K562 (cell line): ENCODE measurements around the gene MYL12A. TPM values are rescaled to one million over a fixed set of nuclear protein-coding genes. Genes with fewer than 3 reads are reported as not detected.
A peak's percentile ranks its signal among the peaks of the same experiment; 100 is the strongest.

Experiments used
- ARID2 ChIP-seq: fragments of 450-650 bp; IDR thresholded peaks from 2 replicates; pipeline ENCODE4 v1.6.1; 2017; ENCODE audit warnings: antibody characterized with exemption, mild to moderate bottlenecking
- BCOR ChIP-seq: fragments of 450-650 bp; IDR thresholded peaks from 2 replicates; pipeline ENCODE4 v1.6.1; 2016
- CEBPB ChIP-seq: fragments of 450-650 bp; IDR thresholded peaks from 2 replicates; pipeline ENCODE4 v1.6.1; 2016; ENCODE audit warnings: missing genetic modification characterization, missing compliant biosample characterization
- ETV1 ChIP-seq: fragments of 450-650 bp; conservative IDR thresholded peaks from 2 replicates; pipeline ENCODE4 v1.6.1; 2016; ENCODE audit warnings: missing genetic modification characterization, control low read depth, low read depth, missing compliant biosample characterization
- FOS ChIP-seq: IDR thresholded peaks from 3 replicates; pipeline ENCODE4 v1.6.1; 2011; ENCODE audit not compliant: insufficient read length; ENCODE audit errors: extremely low read depth
- FOXM1 ChIP-seq, 2 experiments: fragments of 450-650 bp in 1 of 2; sonication (generic) in 1 of 2; formaldehyde crosslinking in 1 of 2; IDR thresholded peaks; 2 replicates each; pipeline versions ENCODE4 v1.6.1 to v1.9.0; 2017 to 2022; ENCODE audit warnings: low read depth in 2 of 2, mild to moderate bottlenecking in 2 of 2, missing genetic modification reagents in 1 of 2, moderate library complexity in 1 of 2
- HMG20B ChIP-seq: fragments of 250-450 bp; sonication (Bioruptor Pico); IDR thresholded peaks from 2 replicates; pipeline ENCODE4 v1.5.0; 2021; ENCODE audit warnings: mild to moderate bottlenecking
- KDM1A ChIP-seq, 2 experiments: fragments of 450-650 bp; IDR thresholded peaks; 2 replicates each; pipeline ENCODE4 v1.6.1; 2016; ENCODE audit warnings: mild to moderate bottlenecking in 2 of 2
- KDM5B ChIP-seq: fragments of 200-600 bp; sonication (generic); IDR thresholded peaks from 2 replicates; pipeline ENCODE4 v1.6.1; 2012; ENCODE audit warnings: low read depth, mild to moderate bottlenecking, moderate library complexity, low read length, control low read depth, inconsistent platforms; ENCODE audit not compliant: insufficient replicate concordance
- NELFE ChIP-seq: IDR thresholded peaks from 2 replicates; pipeline ENCODE4 v1.6.1; 2011; ENCODE audit warnings: mild to moderate bottlenecking; ENCODE audit not compliant: insufficient read depth, insufficient read length
- NFYB ChIP-seq: IDR thresholded peaks from 2 replicates; pipeline ENCODE4 v1.6.1; 2011; ENCODE audit warnings: mild to moderate bottlenecking, moderate library complexity; ENCODE audit not compliant: insufficient read length; ENCODE audit errors: extremely low read depth
- PCBP2 ChIP-seq: fragments of 200-400 bp; formaldehyde crosslinking; IDR thresholded peaks from 2 replicates; pipeline ENCODE4 v1.6.1; 2018; ENCODE audit warnings: low read length, low read depth, mild to moderate bottlenecking, moderate library complexity; ENCODE audit not compliant: poor library complexity, severe bottlenecking
- POLR2AphosphoS2 ChIP-seq: IDR thresholded peaks from 2 replicates; pipeline ENCODE4 v1.6.1; 2012; ENCODE audit warnings: low read length, improper control_type of control experiment
- SMAD2 ChIP-seq: fragments of 150-350 bp; IDR thresholded peaks from 2 replicates; pipeline ENCODE4 v1.6.1; 2014; ENCODE audit warnings: low read depth, mild to moderate bottlenecking, low read length
- ZNF184 ChIP-seq: sonication (generic); formaldehyde crosslinking; IDR thresholded peaks from 2 replicates; pipeline ENCODE4 v1.5.0; 2020; ENCODE audit warnings: missing genetic modification reagents
- ZNF830 ChIP-seq: fragments of 250-450 bp; sonication (Bioruptor Pico); IDR thresholded peaks from 2 replicates; pipeline ENCODE4 v1.5.0; 2021; ENCODE audit warnings: mild to moderate bottlenecking
- polyA plus RNA-seq, 8 experiments: library from polyadenylated mRNA; depleted of rRNA in 4 of 8; stranded (reverse) in 5 of 8; unstranded in 3 of 8; fragments of >200 nt; fragmentation: Nextera tagmentation in 2 of 8; fragmentation: Illumina TruSeq in 1 of 8; extraction: Ambion mirVana in 2 of 8; extraction: Trizol in 1 of 8; gene quantifications; 2 replicates each; pipeline versions ENCODE4 v1.2.1 to v1.2.3, GENCODE V29; 2011 to 2014; ENCODE audit warnings: inconsistent platforms in 1 of 8, missing spikeins in 1 of 8
- total RNA-seq, 7 experiments: library from RNA; depleted of rRNA in 6 of 7; stranded (reverse); fragments of >200 nt in 6 of 7; fragmentation: Illumina TruSeq in 2 of 7; extraction: Trizol in 2 of 7; gene quantifications; 2 replicates each; pipeline versions ENCODE4 v1.2.1 to v1.2.3, GENCODE V29; 2011 to 2021; ENCODE audit warnings: low replicate concordance in 1 of 7
- TF ChIP-seq, protein P1 (sequence below), 2 experiments: IDR thresholded peaks in 1 of 2; conservative IDR thresholded peaks in 1 of 2; 2 replicates each; pipeline ENCODE4 v1.6.1; 2016; ENCODE audit warnings: low read depth in 2 of 2, mild to moderate bottlenecking in 1 of 2, missing compliant biosample characterization in 1 of 2, missing genetic modification characterization in 1 of 2, moderate library complexity in 1 of 2
- TF ChIP-seq, protein P2 (sequence below), 2 experiments: fragments of 450-650 bp in 1 of 2; sonication (generic) in 1 of 2; formaldehyde crosslinking in 1 of 2; IDR thresholded peaks in 1 of 2; conservative IDR thresholded peaks in 1 of 2; 2 replicates each; pipeline versions ENCODE4 v1.6.1 to v1.8.1; 2016 to 2023; ENCODE audit warnings: mild to moderate bottlenecking in 2 of 2, moderate library complexity in 2 of 2, inconsistent platforms in 1 of 2, missing genetic modification reagents in 1 of 2
- TF ChIP-seq, protein P3 (sequence below): sonication (generic); formaldehyde crosslinking; IDR thresholded peaks from 2 replicates; pipeline ENCODE4 v1.8.0; 2022; ENCODE audit warnings: missing genetic modification reagents, mild to moderate bottlenecking, borderline replicate concordance

The MYL12A gene
- total and polyA plus RNA-seq, 9 of the 15 experiments (the other 6 are each of a cell fraction or from before 2014, with no cell fraction given) = 308 to 1,031 (median 559) TPM

DNA sequence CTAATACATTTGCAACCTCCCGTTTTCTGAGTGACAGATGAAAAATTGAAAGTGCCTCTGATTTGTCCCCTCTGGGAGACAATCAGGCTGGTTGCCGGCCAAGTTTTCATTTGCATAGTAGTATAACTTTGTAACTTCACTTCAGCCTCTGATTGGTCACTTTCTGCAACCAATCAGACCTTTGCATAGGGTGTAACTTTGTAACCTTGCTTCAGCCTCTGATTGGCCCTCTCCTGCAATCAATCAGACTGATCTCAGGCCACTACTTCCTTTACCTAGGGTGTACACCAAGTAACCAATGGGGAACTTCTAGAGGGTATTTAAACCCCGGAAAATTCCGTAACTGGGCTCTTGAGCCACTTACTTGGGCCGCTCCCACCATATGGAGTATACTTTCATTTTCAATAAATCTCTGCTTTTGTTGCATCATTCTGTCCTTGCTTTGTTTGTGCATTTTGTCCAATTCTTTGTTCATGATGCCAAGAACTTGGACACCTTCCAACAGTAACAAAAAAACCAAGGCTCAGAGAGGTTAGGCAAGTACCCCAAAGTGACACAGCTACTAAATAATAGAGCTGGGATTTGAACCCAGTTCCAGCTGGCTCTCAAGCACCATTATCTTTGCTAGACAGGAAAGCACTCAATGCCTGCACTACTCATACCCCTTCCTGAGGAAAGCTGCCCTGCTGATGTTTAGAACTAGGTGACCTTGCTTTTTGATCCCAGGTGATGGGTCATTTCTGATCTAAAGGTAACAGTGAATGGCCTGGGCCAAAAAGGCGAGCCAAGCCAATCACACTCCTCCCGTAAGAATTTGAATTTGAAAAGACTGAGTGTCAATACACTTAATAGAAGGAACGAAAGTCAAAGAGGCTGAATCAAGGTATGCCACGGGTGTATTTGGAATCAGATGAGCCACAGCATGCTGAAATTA is 16.9 kb upstream of the MYL12A start (continued):
- TF ChIP-seq, protein P1, sequence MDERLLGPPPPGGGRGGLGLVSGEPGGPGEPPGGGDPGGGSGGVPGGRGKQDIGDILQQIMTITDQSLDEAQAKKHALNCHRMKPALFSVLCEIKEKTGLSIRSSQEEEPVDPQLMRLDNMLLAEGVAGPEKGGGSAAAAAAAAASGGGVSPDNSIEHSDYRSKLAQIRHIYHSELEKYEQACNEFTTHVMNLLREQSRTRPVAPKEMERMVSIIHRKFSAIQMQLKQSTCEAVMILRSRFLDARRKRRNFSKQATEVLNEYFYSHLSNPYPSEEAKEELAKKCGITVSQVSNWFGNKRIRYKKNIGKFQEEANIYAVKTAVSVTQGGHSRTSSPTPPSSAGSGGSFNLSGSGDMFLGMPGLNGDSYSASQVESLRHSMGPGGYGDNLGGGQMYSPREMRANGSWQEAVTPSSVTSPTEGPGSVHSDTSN (CRISPR knock-in tag; IDR thresholded peaks at IDR 0.05; ENCODE audit: low read depth) = no peak
- TF ChIP-seq, protein P1 (tag; conservative IDR thresholded peaks at IDR 0.05; ENCODE audit: low read depth) = peak; percentile 70
- TF ChIP-seq, protein P2, sequence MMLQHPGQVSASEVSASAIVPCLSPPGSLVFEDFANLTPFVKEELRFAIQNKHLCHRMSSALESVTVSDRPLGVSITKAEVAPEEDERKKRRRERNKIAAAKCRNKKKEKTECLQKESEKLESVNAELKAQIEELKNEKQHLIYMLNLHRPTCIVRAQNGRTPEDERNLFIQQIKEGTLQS (IDR thresholded peaks at IDR 0.05) = peak; percentile 41
- TF ChIP-seq, protein P2 (CRISPR knock-in tag; conservative IDR thresholded peaks at IDR 0.05) = no peak
- TF ChIP-seq CEBPB (tag) = peak; percentile 21; the same call in 1 of the 2 replicates
- peak; percentile 77 for TF ChIP-seq NFYB
- no peak for TF ChIP-seq POLR2AphosphoS2
- no peak for TF ChIP-seq SMAD2
- no peak for TF ChIP-seq KDM5B
- TF ChIP-seq ZNF830 (CRISPR knock-in tag) = no peak
- peak; percentile 88 for TF ChIP-seq BCOR
- peak; percentile 9 for TF ChIP-seq FOS
- TF ChIP-seq NELFE = no peak
- TF ChIP-seq ZNF184 = no peak
- peak; percentile 61 for TF ChIP-seq FOXM1 (IDR thresholded peaks at IDR 0.05; ENCODE audit: low read depth)
- no peak for TF ChIP-seq FOXM1 (CRISPR knock-in tag; IDR thresholded peaks at IDR 0.05; ENCODE audit: low read depth)
- TF ChIP-seq ETV1 (tag) = no peak
- peak; percentile 38 to 58; a peak in 2 of 4 replicates for TF ChIP-seq KDM1A (IDR thresholded peaks at IDR 0.05)
- TF ChIP-seq HMG20B (CRISPR knock-in tag) = no peak
- TF ChIP-seq PCBP2 = no peak
- no peak for TF ChIP-seq ARID2
- TF ChIP-seq, protein P3, sequence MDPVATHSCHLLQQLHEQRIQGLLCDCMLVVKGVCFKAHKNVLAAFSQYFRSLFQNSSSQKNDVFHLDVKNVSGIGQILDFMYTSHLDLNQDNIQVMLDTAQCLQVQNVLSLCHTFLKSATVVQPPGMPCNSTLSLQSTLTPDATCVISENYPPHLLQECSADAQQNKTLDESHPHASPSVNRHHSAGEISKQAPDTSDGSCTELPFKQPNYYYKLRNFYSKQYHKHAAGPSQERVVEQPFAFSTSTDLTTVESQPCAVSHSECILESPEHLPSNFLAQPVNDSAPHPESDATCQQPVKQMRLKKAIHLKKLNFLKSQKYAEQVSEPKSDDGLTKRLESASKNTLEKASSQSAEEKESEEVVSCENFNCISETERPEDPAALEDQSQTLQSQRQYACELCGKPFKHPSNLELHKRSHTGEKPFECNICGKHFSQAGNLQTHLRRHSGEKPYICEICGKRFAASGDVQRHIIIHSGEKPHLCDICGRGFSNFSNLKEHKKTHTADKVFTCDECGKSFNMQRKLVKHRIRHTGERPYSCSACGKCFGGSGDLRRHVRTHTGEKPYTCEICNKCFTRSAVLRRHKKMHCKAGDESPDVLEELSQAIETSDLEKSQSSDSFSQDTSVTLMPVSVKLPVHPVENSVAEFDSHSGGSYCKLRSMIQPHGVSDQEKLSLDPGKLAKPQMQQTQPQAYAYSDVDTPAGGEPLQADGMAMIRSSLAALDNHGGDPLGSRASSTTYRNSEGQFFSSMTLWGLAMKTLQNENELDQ = no peak
